Measurements from ENCODE around the gene ANKRD22. TPM values are rescaled to one million over a fixed set of nuclear protein-coding genes. Genes with fewer than 3 reads are reported as not detected.

The ANKRD22 gene
- total and polyA plus RNA-seq, 2 donors (not counting 1 experiment from before 2014, with no cell fraction given) = 0.09 TPM; not detected in 1

GRCh38 chr10:88809621-88810020 is 42.0 kb downstream of the ANKRD22 start:
- Mint-ChIP-seq H3K27ac (no peak overlapping the region), H3K27me3 (peaks cover 13% of the 10 kb centered on the region), H3K9me3 (ENCODE audit: insufficient read depth) (no peaks in the 10 kb centered on the region), H3K4me3 (no peak overlapping the region), H3K4me1 (no peaks in the 10 kb centered on the region)
- no peaks in the 10 kb centered on the region for H3K4me1 ChIP-seq (ENCODE audit: control insufficient read depth in 2 of 2, insufficient read depth in 2 of 2, low read length in 2 of 2)
- H3K4me2 ChIP-seq (replicated peaks; ENCODE audit: low read depth, low read length, poor library complexity, severe bottlenecking) = no peak overlapping the region
- H3K27me3 ChIP-seq (replicated peaks in 1 of 4; ENCODE audit: control extremely low read depth in 1 of 4, control insufficient read depth in 3 of 4, insufficient read depth in 4 of 4, low read length in 3 of 4) = no peaks in the 10 kb centered on the region
- no peak overlapping the region for H2AFZ ChIP-seq (ENCODE audit: insufficient read depth, low read depth, low read length, poor library complexity, severe bottlenecking)
- intact Hi-C loops (cut with micrococcal nuclease) = loop anchor here (1.0 kb wide), 1 partner anchor 121 kb away; no protein-coding TSS in a partner anchor
- no peaks in the 10 kb centered on the region for H3K79me2 ChIP-seq (ENCODE audit: control insufficient read depth, insufficient read depth, low read length)
- no peaks in the 10 kb centered on the region for H3K9me3 ChIP-seq (ENCODE audit: control extremely low read depth in 1 of 3, control insufficient read depth in 2 of 3, insufficient read depth in 1 of 3, low read length in 2 of 3)
- no peaks in the 10 kb centered on the region for H4K20me1 ChIP-seq (ENCODE audit: control insufficient read depth, insufficient read depth, low read length, poor library complexity, severe bottlenecking)
- no peak overlapping the region for H3K27ac ChIP-seq (ENCODE audit: low read length in 2 of 2)
- 100% methylated on average over 2 of the region's 4 CpGs for WGBS (ENCODE audit: insufficient coverage)
- no peak for DNase-seq
- no peak for TF ChIP-seq CTCF (IDR thresholded peaks at IDR 0.05)
- no peak for TF ChIP-seq EZH2 (IDR thresholded peaks at IDR 0.05; ENCODE audit: borderline replicate concordance, insufficient read depth, low read depth, low read length, poor library complexity, severe bottlenecking)
- POLR2A ChIA-PET = no interaction called here
- CTCF ChIA-PET = interaction anchor here (0.7 to 3.2 kb wide), 5 partner anchors 9 to 1276 kb away, joined by 3 to 15 read pairs (median 3); no protein-coding TSS in a partner anchor
- H3K9ac ChIP-seq (ENCODE audit: low read length) = no peak overlapping the region
- no peak for ATAC-seq (ENCODE audit: low read depth)
- H3K36me3 ChIP-seq (replicated peaks in 1 of 2; ENCODE audit: control extremely low read depth in 1 of 2, control insufficient read depth in 1 of 2, extremely low read depth in 1 of 2, insufficient read depth in 2 of 2, low read length in 1 of 2) = no peaks in the 10 kb centered on the region
- no peak overlapping the region for H3K4me3 ChIP-seq (ENCODE audit: control extremely low read depth in 1 of 5, extremely low read depth in 1 of 5, insufficient read depth in 1 of 5, low read depth in 2 of 5, low read length in 4 of 5)

DNA sequence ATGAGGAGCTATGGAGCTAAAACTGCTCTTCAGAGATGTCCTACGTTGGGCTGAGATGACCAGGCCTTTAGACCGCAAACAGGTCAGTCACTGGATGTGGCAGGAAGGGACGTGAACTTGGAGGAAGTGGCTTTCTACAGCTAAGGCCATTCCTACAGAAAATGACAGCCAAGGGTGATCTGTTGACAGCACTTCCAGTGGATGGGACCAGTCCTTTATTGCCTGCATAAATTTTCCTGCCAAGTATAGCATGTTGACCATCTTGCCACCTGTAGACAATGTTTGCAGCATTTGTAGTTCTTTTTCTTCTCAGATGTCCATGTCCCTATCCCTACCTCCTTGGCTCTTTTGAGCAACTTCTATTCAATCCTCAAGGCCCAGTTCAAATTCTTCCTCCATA is 45.7 kb downstream of the ANKRD22 start:
- Histone ChIP-seq H3K4me3 (ENCODE audit: control extremely low read depth in 1 of 5, extremely low read depth in 1 of 5, insufficient read depth in 1 of 5, low read depth in 2 of 5, low read length in 4 of 5) (no peak overlapping the region), H3K27ac (ENCODE audit: low read length in 2 of 2) (no peak overlapping the region), H3K79me2 (ENCODE audit: control insufficient read depth, insufficient read depth, low read length) (no peaks in the 10 kb centered on the region), H4K20me1 (ENCODE audit: control insufficient read depth, insufficient read depth, low read length, poor library complexity, severe bottlenecking) (no peaks in the 10 kb centered on the region), H3K4me1 (ENCODE audit: control insufficient read depth in 2 of 2, insufficient read depth in 2 of 2, low read length in 2 of 2) (no peaks in the 10 kb centered on the region), H3K4me2 (replicated peaks; ENCODE audit: low read depth, low read length, poor library complexity, severe bottlenecking) (no peak overlapping the region), H3K9ac (ENCODE audit: low read length) (no peak overlapping the region), H3K9me3 (ENCODE audit: control extremely low read depth in 1 of 3, control insufficient read depth in 2 of 3, insufficient read depth in 1 of 3, low read length in 2 of 3) (no peaks in the 10 kb centered on the region), H3K36me3 (replicated peaks in 1 of 2; ENCODE audit: control extremely low read depth in 1 of 2, control insufficient read depth in 1 of 2, extremely low read depth in 1 of 2, insufficient read depth in 2 of 2, low read length in 1 of 2) (no peaks in the 10 kb centered on the region), H2AFZ (ENCODE audit: insufficient read depth, low read depth, low read length, poor library complexity, severe bottlenecking) (no peak overlapping the region), H3K27me3 (replicated peaks in 1 of 4; ENCODE audit: control extremely low read depth in 1 of 4, control insufficient read depth in 3 of 4, insufficient read depth in 4 of 4, low read length in 3 of 4) (no peaks in the 10 kb centered on the region)
- ChIA-PET CTCF (no interaction called here), POLR2A (no interaction called here)
- ATAC-seq (ENCODE audit: low read depth) = no peak
- no peaks in the 10 kb centered on the region for H3K4me1 Mint-ChIP-seq
- no peak overlapping the region for H3K4me3 Mint-ChIP-seq
- peaks cover 8% of the 10 kb centered on the region for H3K27me3 Mint-ChIP-seq
- no peak for DNase-seq
- H3K27ac Mint-ChIP-seq = no peak overlapping the region
- intact Hi-C loops (cut with micrococcal nuclease) = no loop called here
- WGBS (ENCODE audit: insufficient coverage) = 83% methylated on average over 3 of the region's 3 CpGs
- no peaks in the 10 kb centered on the region for H3K9me3 Mint-ChIP-seq (ENCODE audit: insufficient read depth)
- no peak for TF ChIP-seq CTCF (IDR thresholded peaks at IDR 0.05)
- TF ChIP-seq EZH2 (IDR thresholded peaks at IDR 0.05; ENCODE audit: borderline replicate concordance, insufficient read depth, low read depth, low read length, poor library complexity, severe bottlenecking) = no peak
